Hepatocyte (in vitro differentiated cells): Measurements from ENCODE around the gene PM20D2. TPM values are rescaled to one million over a fixed set of nuclear protein-coding genes. Genes with fewer than 3 reads are reported as not detected.

Experiments
- DNase-seq: peaks from one replicate; pipeline ENCODE4 v3.0.0-alpha.2; 2016; ENCODE audit warnings: low spot score
- H2AFZ ChIP-seq: fragments of 200-600 bp; sonication (generic); 2 replicates; pipeline ENCODE4 v1.6.0; 2016; ENCODE audit warnings: antibody characterized with exemption, mild to moderate bottlenecking
- H3K27ac ChIP-seq: fragments of 200-600 bp; sonication (generic); 2 replicates; pipeline ENCODE4 v1.5.1; 2016; ENCODE audit warnings: mild to moderate bottlenecking
- H3K27me3 ChIP-seq: fragments of 200-600 bp; sonication (generic); 2 replicates; pipeline ENCODE4 v1.6.1; 2016
- H3K36me3 ChIP-seq: fragments of 200-600 bp; sonication (generic); replicated peaks from 2 replicates; pipeline ENCODE4 v1.5.1; 2016; ENCODE audit warnings: low read depth; ENCODE audit not compliant: insufficient read depth
- H3K4me1 ChIP-seq: fragments of 200-600 bp; sonication (generic); 2 replicates; pipeline ENCODE4 v1.5.1; 2016; ENCODE audit warnings: mild to moderate bottlenecking, moderate library complexity; ENCODE audit not compliant: insufficient read depth
- H3K4me2 ChIP-seq: fragments of 200-600 bp; sonication (generic); 2 replicates; pipeline ENCODE4 v1.6.0; 2016
- H3K4me3 ChIP-seq: fragments of 200-600 bp; sonication (generic); 2 replicates; pipeline ENCODE4 v1.5.1; 2016; ENCODE audit warnings: mild to moderate bottlenecking
- H3K79me2 ChIP-seq: fragments of 200-600 bp; sonication (generic); 2 replicates; pipeline ENCODE4 v1.6.0; 2017; ENCODE audit warnings: mild to moderate bottlenecking
- H3K9me2 ChIP-seq: fragments of 200-600 bp; sonication (generic); replicated peaks from 2 replicates; pipeline ENCODE4 v1.6.0; 2017; ENCODE audit warnings: mild to moderate bottlenecking; ENCODE audit not compliant: insufficient read depth
- H3K9me3 ChIP-seq: fragments of 200-600 bp; sonication (generic); 2 replicates; pipeline ENCODE4 v1.5.1; 2016; ENCODE audit warnings: low read depth, mild to moderate bottlenecking
- H4K20me1 ChIP-seq: fragments of 200-600 bp; sonication (generic); 2 replicates; pipeline ENCODE4 v1.6.0; 2016; ENCODE audit warnings: mild to moderate bottlenecking; ENCODE audit not compliant: insufficient read depth, poor library complexity, severe bottlenecking
- EZH2 ChIP-seq: fragments of 200-600 bp; sonication (generic); IDR thresholded peaks from 2 replicates; pipeline ENCODE4 v1.6.1; 2016; ENCODE audit warnings: antibody characterized with exemption, mild to moderate bottlenecking, borderline replicate concordance
- EZH2phosphoT487 ChIP-seq: fragments of 200-600 bp; sonication (generic); IDR thresholded peaks from one replicate; pipeline ENCODE4 v1.6.1; 2018; ENCODE audit warnings: antibody characterized with exemption, mild to moderate bottlenecking, low read depth, moderate library complexity; ENCODE audit not compliant: unreplicated experiment, severe bottlenecking
- WGBS: methylation state at CpG from one replicate; pipeline ENCODE4 v1.1.6; 2016; ENCODE audit warnings: low lambda C conversion rate; ENCODE audit errors: missing lambda C conversion rate; 5-methylcytosine and 5-hydroxymethylcytosine counted together
- polyA plus RNA-seq: library from polyadenylated mRNA; unstranded; fragments of >200 nt; fragmentation: Nextera tagmentation; extraction: Ambion mirVana; gene quantifications from 2 replicates; pipeline ENCODE4 v1.2.1, GENCODE V29; 2016
- total RNA-seq: library from RNA; depleted of rRNA; stranded (reverse); fragments of >200 nt; gene quantifications from 2 replicates; pipeline ENCODE4 v1.2.3, GENCODE V29; 2014
- TF ChIP-seq, protein P1 (sequence below): fragments of 200-600 bp; sonication (generic); IDR thresholded peaks from 2 replicates; pipeline ENCODE4 v1.5.1; 2016; ENCODE audit warnings: antibody characterized with exemption, mild to moderate bottlenecking; ENCODE audit not compliant: poor library complexity

Gene PM20D2
- total and polyA plus RNA-seq, 2 experiments from 2014 or later, result 9.5 to 25.3 TPM

DNA sequence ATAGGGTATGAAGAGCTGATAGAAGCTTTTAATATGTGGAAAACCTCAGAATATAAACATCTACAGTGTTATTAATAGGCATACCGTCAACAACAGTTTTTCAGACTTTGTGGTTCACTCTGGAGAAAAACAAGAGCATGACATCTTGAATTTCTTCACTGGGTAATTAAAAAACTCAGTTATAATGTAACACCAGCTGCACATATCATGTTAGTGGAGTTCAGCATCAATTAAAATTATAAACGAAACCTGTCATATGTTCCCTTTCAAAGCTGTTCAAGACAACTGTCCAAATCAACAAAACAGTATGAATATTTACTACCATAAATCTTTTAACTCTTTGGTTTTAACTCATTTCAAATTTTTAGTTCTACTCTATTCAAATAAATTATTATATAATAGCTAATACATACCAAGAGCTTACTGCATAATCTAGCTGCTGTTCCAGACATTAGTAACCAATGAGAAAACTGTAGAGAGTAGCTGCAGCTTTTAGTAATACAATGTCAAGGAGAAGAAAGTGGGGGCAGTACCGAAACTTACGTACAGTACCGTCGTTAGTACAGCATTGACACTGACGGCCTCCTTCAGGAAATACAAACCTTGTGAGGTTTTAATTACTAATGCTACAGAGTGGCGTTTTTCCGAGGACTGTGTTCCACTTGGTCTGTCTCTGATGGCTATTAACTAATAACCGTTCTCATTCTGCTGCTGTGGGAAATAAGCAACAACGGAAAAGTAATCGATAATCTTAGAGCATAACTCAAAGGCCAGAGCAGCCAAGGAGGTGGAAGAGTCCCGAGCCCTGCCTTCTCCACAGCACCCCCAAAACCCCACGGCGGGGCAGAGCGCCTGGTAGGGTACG is 532 bp upstream of the PM20D2 start:
- Histone ChIP-seq H3K4me2 (peak overlapping the region; percentile 96), H3K36me3 (no peaks in the 10 kb centered on the region)

DNA sequence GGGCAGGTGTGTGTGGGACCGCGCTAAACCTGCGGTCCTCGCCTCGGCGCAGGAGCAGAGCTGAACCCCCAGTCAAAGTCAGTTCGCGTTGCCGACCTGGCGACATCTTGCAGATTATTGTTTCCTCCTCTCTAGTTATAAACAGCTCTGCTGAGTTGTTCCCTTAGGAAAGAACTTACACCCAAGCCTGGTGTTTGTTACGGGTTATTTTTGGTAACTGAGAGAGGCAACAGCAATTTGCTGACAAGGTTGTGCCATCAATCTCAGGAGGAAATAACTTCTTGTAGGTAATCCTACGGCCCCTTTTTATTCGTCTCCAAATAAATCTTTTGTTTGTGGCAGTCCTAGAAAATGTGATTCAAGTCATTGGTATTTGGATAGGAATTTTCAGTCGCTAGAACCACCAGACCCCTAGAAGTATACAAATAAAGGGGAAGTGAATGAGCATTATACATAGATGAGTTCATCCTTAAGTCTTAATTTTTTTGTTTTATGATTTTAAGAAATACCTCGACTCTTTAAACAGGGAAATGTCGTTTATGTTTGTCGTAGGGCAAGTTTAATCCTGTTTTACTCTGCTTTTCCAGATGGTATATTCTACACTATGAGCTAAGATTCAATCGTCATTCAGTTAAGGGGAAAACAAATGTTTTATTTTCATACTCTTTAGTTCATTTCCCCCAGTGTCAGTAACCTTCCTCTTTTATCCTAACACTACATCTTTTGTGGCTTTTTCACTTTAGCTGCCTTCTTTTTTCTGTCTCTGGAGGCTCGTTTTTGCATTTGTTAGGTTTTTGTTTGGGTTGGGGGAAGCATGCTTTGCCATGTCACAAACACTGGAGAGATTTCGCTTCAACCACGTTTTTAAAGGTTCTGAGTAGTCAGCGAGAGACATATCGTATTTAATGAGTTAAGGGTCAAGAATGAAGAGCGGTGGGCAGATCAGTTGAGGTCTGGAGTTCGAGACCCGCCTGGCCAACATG is 1.2 kb downstream of the PM20D2 start:
- Histone ChIP-seq H3K9me2 (no peaks in the 10 kb centered on the region), H3K36me3 (no peaks in the 10 kb centered on the region), H3K9me3 (no peaks in the 10 kb centered on the region), H3K79me2 (peaks cover 17% of the 10 kb centered on the region), H3K27ac (peak overlapping the region; percentile 49), H3K4me3 (peak overlapping the region; percentile 75), H2AFZ (peak overlapping the region; percentile 88), H3K27me3 (no peaks in the 10 kb centered on the region), H4K20me1 (no peaks in the 10 kb centered on the region), H3K4me2 (peak overlapping the region; percentile 96), H3K4me1 (peaks cover 7% of the 10 kb centered on the region)
- TF ChIP-seq, protein P1, sequence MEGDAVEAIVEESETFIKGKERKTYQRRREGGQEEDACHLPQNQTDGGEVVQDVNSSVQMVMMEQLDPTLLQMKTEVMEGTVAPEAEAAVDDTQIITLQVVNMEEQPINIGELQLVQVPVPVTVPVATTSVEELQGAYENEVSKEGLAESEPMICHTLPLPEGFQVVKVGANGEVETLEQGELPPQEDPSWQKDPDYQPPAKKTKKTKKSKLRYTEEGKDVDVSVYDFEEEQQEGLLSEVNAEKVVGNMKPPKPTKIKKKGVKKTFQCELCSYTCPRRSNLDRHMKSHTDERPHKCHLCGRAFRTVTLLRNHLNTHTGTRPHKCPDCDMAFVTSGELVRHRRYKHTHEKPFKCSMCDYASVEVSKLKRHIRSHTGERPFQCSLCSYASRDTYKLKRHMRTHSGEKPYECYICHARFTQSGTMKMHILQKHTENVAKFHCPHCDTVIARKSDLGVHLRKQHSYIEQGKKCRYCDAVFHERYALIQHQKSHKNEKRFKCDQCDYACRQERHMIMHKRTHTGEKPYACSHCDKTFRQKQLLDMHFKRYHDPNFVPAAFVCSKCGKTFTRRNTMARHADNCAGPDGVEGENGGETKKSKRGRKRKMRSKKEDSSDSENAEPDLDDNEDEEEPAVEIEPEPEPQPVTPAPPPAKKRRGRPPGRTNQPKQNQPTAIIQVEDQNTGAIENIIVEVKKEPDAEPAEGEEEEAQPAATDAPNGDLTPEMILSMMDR, result no peak
- TF ChIP-seq EZH2phosphoT487, result no peak
- DNase-seq, result peak; percentile 31
- 27% methylated on average over 25 of the region's 26 CpGs for WGBS

More for the DNA sequence above, 532 bp upstream of the PM20D2 start:
- TF ChIP-seq EZH2, result no peak
- TF ChIP-seq EZH2phosphoT487, result no peak
- TF ChIP-seq, protein P1, result no peak
- H3K4me3 ChIP-seq, result peak overlapping the region; percentile 75
- H2AFZ ChIP-seq, result peak overlapping the region; percentile 88
- H3K79me2 ChIP-seq, result peaks cover 17% of the 10 kb centered on the region
- H3K9me3 ChIP-seq, result no peaks in the 10 kb centered on the region
- peak; percentile 29 for DNase-seq
- H3K27ac ChIP-seq, result peak overlapping the region; percentile 49
- H3K27me3 ChIP-seq, result no peaks in the 10 kb centered on the region
- H3K9me2 ChIP-seq, result no peaks in the 10 kb centered on the region
- WGBS, result 15% methylated on average over 17 of the region's 17 CpGs
- H4K20me1 ChIP-seq, result no peaks in the 10 kb centered on the region
- peaks cover 7% of the 10 kb centered on the region for H3K4me1 ChIP-seq

GRCh38 chr6:89148016-89148750 is 2.3 kb downstream of the PM20D2 start:
- no peak for DNase-seq
- TF ChIP-seq EZH2 (no peak), EZH2phosphoT487 (no peak)
- TF ChIP-seq, protein P1, result no peak
- Histone ChIP-seq H3K4me2 (peak overlapping the region; percentile 96), H2AFZ (no peak overlapping the region), H4K20me1 (no peaks in the 10 kb centered on the region), H3K9me2 (no peaks in the 10 kb centered on the region), H3K27me3 (no peaks in the 10 kb centered on the region), H3K79me2 (peaks cover 17% of the 10 kb centered on the region), H3K36me3 (no peaks in the 10 kb centered on the region), H3K4me3 (no peak overlapping the region), H3K4me1 (peaks cover 7% of the 10 kb centered on the region), H3K9me3 (no peaks in the 10 kb centered on the region), H3K27ac (no peak overlapping the region)
- 84% methylated on average over 15 of the region's 17 CpGs for WGBS
